Measurements from ENCODE around the gene INSYN2B. TPM values are rescaled to one million over a fixed set of nuclear protein-coding genes. Genes with fewer than 3 reads are reported as not detected.

INSYN2B gene
- total RNA-seq, 1 experiment from 2014 or later = 10.8 TPM

DNA sequence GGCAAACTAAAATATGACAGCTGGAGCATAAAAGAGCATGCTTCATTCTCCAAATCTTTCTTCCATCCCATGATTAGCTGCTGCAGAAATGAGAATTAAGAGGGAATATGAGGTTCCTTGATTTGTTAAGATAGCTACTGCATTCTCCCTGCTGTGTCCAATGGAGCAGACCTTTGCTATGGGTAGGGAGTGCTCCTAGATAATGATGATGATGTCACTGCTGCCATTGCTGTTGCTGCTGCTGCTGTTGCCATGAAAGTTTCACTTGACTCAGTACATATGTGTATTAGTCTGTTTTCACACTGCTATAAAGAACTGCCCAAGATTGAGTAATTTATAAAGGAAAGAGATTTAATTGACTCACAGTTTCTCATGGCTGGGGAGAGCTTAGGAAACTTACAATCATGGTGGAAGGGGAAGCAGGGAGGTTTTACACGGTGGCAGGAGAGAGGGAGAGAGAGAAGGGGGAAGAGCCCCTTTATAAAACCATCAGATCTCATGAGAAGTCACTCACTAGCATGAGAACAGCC lies 128.9 kb downstream of the INSYN2B start:
- no peaks in the 10 kb centered on the region for H3K9me3 ChIP-seq (ENCODE audit: low read depth, low read length, poor library complexity, severe bottlenecking)
- H3K27me3 ChIP-seq (replicated peaks; ENCODE audit: insufficient read depth, low read depth, low read length, poor library complexity) = no peaks in the 10 kb centered on the region
- ChIA-PET CTCF (no interaction called here), POLR2A (ENCODE audit: low non-redundant PET) (no interaction called here)
- intact Hi-C loops (cut with micrococcal nuclease; ENCODE audit: unreplicated experiment) = no loop called here
- H3K4me3 ChIP-seq (ENCODE audit: low read depth, low read length, poor library complexity, severe bottlenecking) = no peak overlapping the region
- H3K27ac ChIP-seq (ENCODE audit: low read depth, low read length, poor library complexity, severe bottlenecking) = no peak overlapping the region
- no peak for DNase-seq (ENCODE audit: low spot score)
- no peaks in the 10 kb centered on the region for H3K36me3 ChIP-seq (ENCODE audit: insufficient read depth, low read length, poor library complexity, severe bottlenecking)
- no peaks in the 10 kb centered on the region for H3K4me1 ChIP-seq (ENCODE audit: insufficient read depth, low read length, poor library complexity, severe bottlenecking)
- no TSS peak for BruUV-seq (replicated peaks)
- no peak for TF ChIP-seq EZH2 (IDR thresholded peaks at IDR 0.05; ENCODE audit: borderline replicate concordance, low read depth, low read length, poor library complexity, severe bottlenecking)
- TF ChIP-seq, protein P1, sequence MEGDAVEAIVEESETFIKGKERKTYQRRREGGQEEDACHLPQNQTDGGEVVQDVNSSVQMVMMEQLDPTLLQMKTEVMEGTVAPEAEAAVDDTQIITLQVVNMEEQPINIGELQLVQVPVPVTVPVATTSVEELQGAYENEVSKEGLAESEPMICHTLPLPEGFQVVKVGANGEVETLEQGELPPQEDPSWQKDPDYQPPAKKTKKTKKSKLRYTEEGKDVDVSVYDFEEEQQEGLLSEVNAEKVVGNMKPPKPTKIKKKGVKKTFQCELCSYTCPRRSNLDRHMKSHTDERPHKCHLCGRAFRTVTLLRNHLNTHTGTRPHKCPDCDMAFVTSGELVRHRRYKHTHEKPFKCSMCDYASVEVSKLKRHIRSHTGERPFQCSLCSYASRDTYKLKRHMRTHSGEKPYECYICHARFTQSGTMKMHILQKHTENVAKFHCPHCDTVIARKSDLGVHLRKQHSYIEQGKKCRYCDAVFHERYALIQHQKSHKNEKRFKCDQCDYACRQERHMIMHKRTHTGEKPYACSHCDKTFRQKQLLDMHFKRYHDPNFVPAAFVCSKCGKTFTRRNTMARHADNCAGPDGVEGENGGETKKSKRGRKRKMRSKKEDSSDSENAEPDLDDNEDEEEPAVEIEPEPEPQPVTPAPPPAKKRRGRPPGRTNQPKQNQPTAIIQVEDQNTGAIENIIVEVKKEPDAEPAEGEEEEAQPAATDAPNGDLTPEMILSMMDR (conservative IDR thresholded peaks at IDR 0.05; ENCODE audit: low read depth, low read length) = no peak

DNA sequence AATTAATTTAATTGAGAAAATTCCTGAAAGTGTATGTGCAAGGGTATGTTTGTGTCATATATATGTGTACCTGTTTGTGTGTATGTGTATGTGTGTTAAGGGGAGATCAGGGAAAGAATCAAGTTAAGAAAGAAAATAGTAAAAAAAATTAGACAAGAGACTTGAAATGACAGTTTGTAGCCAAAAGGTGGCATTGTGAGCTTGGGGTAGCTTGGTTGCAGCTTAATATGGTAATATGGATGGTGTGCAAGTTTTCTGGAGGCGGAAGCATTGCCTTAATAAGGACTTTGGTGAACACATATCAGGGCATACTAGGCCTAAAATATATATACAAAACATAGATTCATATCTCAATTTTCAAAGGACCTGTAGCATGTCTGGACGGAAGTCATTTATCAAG lies 129.9 kb downstream of the INSYN2B start:
- no peak overlapping the region for H3K4me3 ChIP-seq (ENCODE audit: low read depth, low read length, poor library complexity, severe bottlenecking)
- intact Hi-C loops (cut with micrococcal nuclease; ENCODE audit: unreplicated experiment) = no loop called here
- CTCF ChIA-PET = no interaction called here
- H3K27ac ChIP-seq (ENCODE audit: low read depth, low read length, poor library complexity, severe bottlenecking) = no peak overlapping the region
- no peaks in the 10 kb centered on the region for H3K27me3 ChIP-seq (replicated peaks; ENCODE audit: insufficient read depth, low read depth, low read length, poor library complexity)
- TF ChIP-seq, protein P1 (conservative IDR thresholded peaks at IDR 0.05; ENCODE audit: low read depth, low read length) = peak; percentile 34; the same call in 1 of the 2 replicates
- no peak for TF ChIP-seq EZH2 (IDR thresholded peaks at IDR 0.05; ENCODE audit: borderline replicate concordance, low read depth, low read length, poor library complexity, severe bottlenecking)
- POLR2A ChIA-PET (ENCODE audit: low non-redundant PET) = no interaction called here
- DNase-seq (ENCODE audit: low spot score) = peak; percentile 4
- no peaks in the 10 kb centered on the region for H3K4me1 ChIP-seq (ENCODE audit: insufficient read depth, low read length, poor library complexity, severe bottlenecking)
- H3K36me3 ChIP-seq (ENCODE audit: insufficient read depth, low read length, poor library complexity, severe bottlenecking) = no peaks in the 10 kb centered on the region
- BruUV-seq (replicated peaks) = no TSS peak
- H3K9me3 ChIP-seq (ENCODE audit: low read depth, low read length, poor library complexity, severe bottlenecking) = no peaks in the 10 kb centered on the region

DNA sequence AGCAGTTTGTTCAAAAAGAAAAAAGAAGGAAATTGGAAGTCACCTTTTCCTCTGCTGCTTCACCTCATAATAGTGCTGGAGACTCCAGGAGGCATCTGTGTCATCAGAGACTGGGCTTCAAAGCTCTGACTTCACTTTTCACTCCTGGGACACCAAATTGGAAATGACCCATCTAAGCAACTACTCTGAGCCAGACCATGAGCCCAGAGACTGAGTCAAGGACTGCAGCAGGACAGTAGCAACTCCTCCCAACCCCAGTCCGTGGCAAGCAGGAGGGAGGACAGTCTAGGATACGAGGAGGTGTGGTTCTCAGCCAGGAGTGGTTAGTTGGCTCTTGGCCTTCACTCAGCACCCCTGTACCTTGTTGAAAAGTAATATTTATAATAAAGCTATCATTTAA lies 131.5 kb downstream of the INSYN2B start:
- ChIA-PET CTCF (no interaction called here), POLR2A (ENCODE audit: low non-redundant PET) (no interaction called here)
- no peak for DNase-seq (ENCODE audit: low spot score)

More for the DNA sequence above, 131.5 kb downstream of the INSYN2B start:
- Histone ChIP-seq H3K27me3 (replicated peaks; ENCODE audit: insufficient read depth, low read depth, low read length, poor library complexity) (no peaks in the 10 kb centered on the region), H3K9me3 (ENCODE audit: low read depth, low read length, poor library complexity, severe bottlenecking) (no peaks in the 10 kb centered on the region), H3K27ac (ENCODE audit: low read depth, low read length, poor library complexity, severe bottlenecking) (no peak overlapping the region), H3K4me3 (ENCODE audit: low read depth, low read length, poor library complexity, severe bottlenecking) (no peak overlapping the region), H3K4me1 (ENCODE audit: insufficient read depth, low read length, poor library complexity, severe bottlenecking) (no peaks in the 10 kb centered on the region), H3K36me3 (ENCODE audit: insufficient read depth, low read length, poor library complexity, severe bottlenecking) (no peaks in the 10 kb centered on the region)
- TF ChIP-seq, protein P1 (conservative IDR thresholded peaks at IDR 0.05; ENCODE audit: low read depth, low read length) = no peak
- no peak for TF ChIP-seq EZH2 (IDR thresholded peaks at IDR 0.05; ENCODE audit: borderline replicate concordance, low read depth, low read length, poor library complexity, severe bottlenecking)
- intact Hi-C loops (cut with micrococcal nuclease; ENCODE audit: unreplicated experiment) = no loop called here
- no TSS peak for BruUV-seq (replicated peaks)

All from A673 (cell line).